Upper lobe of right lung (tissue), 1 donor: ENCODE measurements around the gene PI4K2A. TPM values are rescaled to one million over a fixed set of nuclear protein-coding genes. Genes with fewer than 3 reads are reported as not detected.

Experiments used
- ATAC-seq: fragments of 200-7000 bp; cut with Tn5 transposase; one replicate; pipeline ENCODE4 v1.9.1; 2020; ENCODE audit warnings: mild to moderate bottlenecking, moderate library complexity
- DNase-seq: peaks from one replicate; pipeline ENCODE4 v3.0.0-alpha.2; 2020
- H3K27ac ChIP-seq: fragments of 200-600 bp; one replicate; pipeline ENCODE4 v1.8.0; 2022
- H3K27me3 ChIP-seq: fragments of 200-600 bp; one replicate; pipeline ENCODE4 v1.8.0; 2022; ENCODE audit warnings: mild to moderate bottlenecking
- H3K36me3 ChIP-seq: fragments of 200-600 bp; one replicate; pipeline ENCODE4 v1.8.0; 2022
- H3K4me1 ChIP-seq: fragments of 200-600 bp; one replicate; pipeline ENCODE4 v1.8.0; 2022
- H3K4me3 ChIP-seq: fragments of 200-600 bp; one replicate; pipeline ENCODE4 v1.8.0; 2022; ENCODE audit warnings: mild to moderate bottlenecking
- H3K9me3 ChIP-seq: fragments of 200-600 bp; one replicate; pipeline ENCODE4 v1.8.0; 2022
- intact Hi-C: fragments of 100-400 bp; cut with DNase I; formaldehyde crosslinking; loops from one replicate; pipeline ENCODE4 v1.11.0; 2022
- total RNA-seq: library from RNA; stranded (reverse); fragmentation: NEBNext Ultra II Directional; extraction: Animal tissue kit (Norgen Biotek cat#: 25700); gene quantifications from one replicate; pipeline ENCODE4 v1.2.1, GENCODE V29; 2021
- TF ChIP-seq, protein P1 (sequence below): fragments of 200-600 bp; IDR thresholded peaks from one replicate; pipeline ENCODE4 v1.8.0; 2022; ENCODE audit warnings: antibody characterized with exemption
- donor health status: DM: no; HTN: yes; CAD: no; lungs with severe emphysema.

Gene PI4K2A
- total RNA-seq, 1 donor from 2014 or later: 28.3 TPM

- Histone ChIP-seq H3K36me3 (peaks cover 79% of the 10 kb centered on the region), H3K27ac (no peak overlapping the region), H3K4me3 (no peak overlapping the region), H3K27me3 (no peaks in the 10 kb centered on the region), H3K9me3 (no peaks in the 10 kb centered on the region), H3K4me1 (no peaks in the 10 kb centered on the region)
- no peak for ATAC-seq
- TF ChIP-seq, protein P1, sequence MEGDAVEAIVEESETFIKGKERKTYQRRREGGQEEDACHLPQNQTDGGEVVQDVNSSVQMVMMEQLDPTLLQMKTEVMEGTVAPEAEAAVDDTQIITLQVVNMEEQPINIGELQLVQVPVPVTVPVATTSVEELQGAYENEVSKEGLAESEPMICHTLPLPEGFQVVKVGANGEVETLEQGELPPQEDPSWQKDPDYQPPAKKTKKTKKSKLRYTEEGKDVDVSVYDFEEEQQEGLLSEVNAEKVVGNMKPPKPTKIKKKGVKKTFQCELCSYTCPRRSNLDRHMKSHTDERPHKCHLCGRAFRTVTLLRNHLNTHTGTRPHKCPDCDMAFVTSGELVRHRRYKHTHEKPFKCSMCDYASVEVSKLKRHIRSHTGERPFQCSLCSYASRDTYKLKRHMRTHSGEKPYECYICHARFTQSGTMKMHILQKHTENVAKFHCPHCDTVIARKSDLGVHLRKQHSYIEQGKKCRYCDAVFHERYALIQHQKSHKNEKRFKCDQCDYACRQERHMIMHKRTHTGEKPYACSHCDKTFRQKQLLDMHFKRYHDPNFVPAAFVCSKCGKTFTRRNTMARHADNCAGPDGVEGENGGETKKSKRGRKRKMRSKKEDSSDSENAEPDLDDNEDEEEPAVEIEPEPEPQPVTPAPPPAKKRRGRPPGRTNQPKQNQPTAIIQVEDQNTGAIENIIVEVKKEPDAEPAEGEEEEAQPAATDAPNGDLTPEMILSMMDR: no peak
- intact Hi-C loops: loop anchor here (10.0 kb wide), 1 partner anchor 61 kb away; the partner anchor contains the start of gene ZFYVE27
- DNase-seq: no peak
Observed at GRCh38 chr10:97673736-97674525, 33.5 kb downstream of the PI4K2A start.

DNA sequence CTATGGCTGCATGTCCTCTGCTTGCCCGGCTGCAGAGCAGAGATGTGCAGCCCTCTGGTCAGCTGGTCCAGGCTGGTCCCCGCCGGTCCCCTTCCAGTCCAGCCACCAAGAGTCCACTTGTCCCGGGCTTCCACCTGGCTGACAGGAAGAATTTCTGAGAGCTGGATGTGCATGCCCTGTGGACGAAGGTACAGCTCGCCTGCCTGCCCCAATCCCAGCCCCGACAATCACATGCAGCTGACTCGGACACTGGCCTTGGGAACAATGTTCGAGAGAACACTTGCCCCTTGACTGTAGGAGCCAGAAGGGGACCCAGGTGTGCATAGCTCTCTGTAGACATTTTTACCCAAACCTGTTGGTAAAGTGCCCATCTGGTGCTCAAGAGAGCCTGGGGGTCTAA, 34.8 kb downstream of the PI4K2A start:
- TF ChIP-seq, protein P1: no peak
- intact Hi-C loops: loop anchor here (10.0 kb wide), 1 partner anchor 60 kb away; the partner anchor contains the start of gene ZFYVE27
- Histone ChIP-seq H3K9me3 (no peaks in the 10 kb centered on the region), H3K27ac (no peak overlapping the region), H3K4me3 (no peak overlapping the region), H3K4me1 (no peaks in the 10 kb centered on the region), H3K27me3 (no peaks in the 10 kb centered on the region), H3K36me3 (peaks cover 75% of the 10 kb centered on the region)
- DNase-seq (no peak), ATAC-seq (no peak)

DNA sequence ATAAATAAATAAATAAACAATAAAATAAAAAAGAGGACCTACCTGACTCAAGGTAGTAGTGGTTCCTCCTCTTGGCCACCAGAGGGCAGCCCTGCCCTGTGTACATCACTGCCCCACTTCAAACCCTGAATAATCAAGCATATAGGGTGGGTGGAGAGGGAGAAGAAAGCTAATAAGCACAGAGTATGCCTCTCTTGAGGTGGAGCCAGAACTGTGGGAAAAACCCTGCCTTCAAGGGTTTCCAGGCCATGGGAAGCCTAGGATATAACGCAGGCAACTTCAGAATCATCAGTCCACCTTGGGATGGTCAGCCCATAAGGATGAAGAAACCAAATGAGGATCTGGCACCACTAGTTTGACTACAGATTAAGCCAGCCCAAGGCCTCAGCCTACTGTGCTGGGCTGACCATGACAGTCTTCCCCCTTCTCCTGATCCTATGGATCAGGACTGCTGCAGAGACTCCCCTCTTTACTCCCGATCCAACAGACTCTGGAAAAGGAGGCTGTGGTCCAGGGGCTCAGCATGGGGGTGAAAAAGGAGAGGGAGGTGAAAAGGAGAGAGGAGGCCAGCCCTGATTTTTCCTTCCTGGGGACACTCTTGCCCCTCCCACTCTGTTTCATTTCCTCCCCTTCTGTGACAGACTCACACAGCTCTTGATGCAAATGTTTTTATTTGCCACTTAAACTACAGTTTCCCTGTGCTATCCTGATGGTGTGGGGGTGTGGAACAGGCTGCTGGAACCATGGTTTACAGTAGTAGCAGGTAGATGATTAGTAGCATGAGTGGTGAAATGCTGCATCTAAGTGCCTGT, 36.5 kb downstream of the PI4K2A start:
- intact Hi-C loops: loop anchor here (10.0 kb wide), 1 partner anchor 58 kb away; the partner anchor contains the start of gene ZFYVE27

GRCh38 chr10:97679594-97679993, 39.1 kb downstream of the PI4K2A start:
- Histone ChIP-seq H3K4me3 (no peak overlapping the region), H3K27ac (no peak overlapping the region), H3K9me3 (no peaks in the 10 kb centered on the region), H3K4me1 (peaks cover 26% of the 10 kb centered on the region), H3K36me3 (peaks cover 46% of the 10 kb centered on the region), H3K27me3 (no peaks in the 10 kb centered on the region)
- TF ChIP-seq, protein P1: no peak
- intact Hi-C loops: loop anchor here (10.0 kb wide), 1 partner anchor 55 kb away; the partner anchor contains the start of gene ZFYVE27
- no peak for ATAC-seq
- no peak for DNase-seq

More for the DNA sequence above, 36.5 kb downstream of the PI4K2A start:
- Histone ChIP-seq H3K4me3 (no peak overlapping the region), H3K27me3 (no peaks in the 10 kb centered on the region), H3K27ac (no peak overlapping the region), H3K4me1 (peaks cover 2% of the 10 kb centered on the region), H3K9me3 (no peaks in the 10 kb centered on the region), H3K36me3 (peaks cover 67% of the 10 kb centered on the region)
- DNase-seq (no peak), ATAC-seq (peak; percentile 91)
- TF ChIP-seq, protein P1: peak; percentile 95

DNA sequence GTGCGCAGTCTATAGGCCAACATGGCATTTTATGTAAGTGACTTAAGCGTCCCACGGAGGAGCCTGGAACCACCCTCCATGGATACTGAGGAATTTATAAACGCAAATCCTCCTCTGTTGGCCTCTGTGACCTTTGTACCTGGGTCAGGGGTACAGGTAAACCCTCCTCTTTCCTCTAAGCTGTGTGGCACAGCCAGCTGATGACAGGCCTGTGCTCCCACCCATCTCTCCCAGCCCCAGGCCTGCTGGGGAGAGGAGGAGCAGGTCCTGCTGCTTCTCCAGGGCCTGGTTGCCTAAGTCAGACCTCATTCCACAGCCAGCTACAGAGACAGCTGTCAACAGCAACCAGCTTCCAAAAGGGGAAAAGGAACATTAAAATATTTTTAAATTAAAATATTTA, 41.6 kb downstream of the PI4K2A start:
- Histone ChIP-seq H3K9me3 (no peaks in the 10 kb centered on the region), H3K27ac (no peak overlapping the region), H3K36me3 (peaks cover 23% of the 10 kb centered on the region), H3K4me3 (no peak overlapping the region), H3K4me1 (peaks cover 38% of the 10 kb centered on the region), H3K27me3 (no peaks in the 10 kb centered on the region)
- TF ChIP-seq, protein P1: no peak
- ATAC-seq (no peak), DNase-seq (no peak)
- intact Hi-C loops: no loop called here
